Neural cell (in vitro differentiated cells): Measurements from ENCODE around the gene PTPN21. TPM values are rescaled to one million over a fixed set of nuclear protein-coding genes. Genes with fewer than 3 reads are reported as not detected.

Experiments
- H2AFZ ChIP-seq: fragments of 200-600, 300-800 bp; sonication (generic), shearing (Covaris generic); 2 replicates; pipeline ENCODE4 v1.6.0; 2014; ENCODE audit warnings: low read depth, mild to moderate bottlenecking, antibody characterized with exemption, low read length, moderate library complexity
- H3F3A ChIP-seq: fragments of 200-600 bp; shearing (Covaris generic); 2 replicates; pipeline ENCODE4 v1.6.1; 2016; ENCODE audit warnings: mild to moderate bottlenecking, moderate library complexity, mixed read lengths, antibody characterized with exemption, low read length; ENCODE audit not compliant: insufficient read depth, poor library complexity, severe bottlenecking
- H3K27ac ChIP-seq: fragments of 200-600, 300-800 bp; sonication (generic), shearing (Covaris generic); 2 replicates; pipeline ENCODE4 v1.5.1; 2014; ENCODE audit warnings: mild to moderate bottlenecking, low read length, moderate library complexity
- H3K27me3 ChIP-seq: fragments of 300-800, 200-600 bp; sonication (generic), shearing (Covaris generic); 2 replicates; pipeline ENCODE4 v1.6.0; 2014; ENCODE audit warnings: mild to moderate bottlenecking, low read depth, low read length, moderate library complexity; ENCODE audit not compliant: insufficient read depth
- H3K36me3 ChIP-seq: fragments of 300-800, 200-600 bp; sonication (generic), shearing (Covaris generic); 2 replicates; pipeline ENCODE4 v1.5.1; 2014; ENCODE audit warnings: mild to moderate bottlenecking, antibody characterized with exemption, low read length, moderate library complexity; ENCODE audit not compliant: insufficient read depth
- H3K4me2 ChIP-seq: fragments of 300-800, 200-600 bp; sonication (generic), shearing (Covaris generic); 2 replicates; pipeline ENCODE4 v1.6.0; 2014; ENCODE audit warnings: mild to moderate bottlenecking, low read length
- H3K4me3 ChIP-seq: fragments of 300-800, 200-600 bp; sonication (generic), shearing (Covaris generic); 2 replicates; pipeline ENCODE4 v1.5.1; 2014; ENCODE audit warnings: mild to moderate bottlenecking, low read length, moderate library complexity
- H3K79me2 ChIP-seq: fragments of 200-600 bp; shearing (Covaris generic); replicated peaks from 2 replicates; pipeline ENCODE4 v1.6.0; 2014; ENCODE audit warnings: mild to moderate bottlenecking, low read length, moderate library complexity; ENCODE audit not compliant: insufficient read depth
- H3K9ac ChIP-seq: fragments of 300-800, 200-600 bp; sonication (generic), shearing (Covaris generic); 2 replicates; pipeline ENCODE4 v1.6.1; 2016; ENCODE audit warnings: mild to moderate bottlenecking, low read length, mixed read lengths
- H3K9me2 ChIP-seq: fragments of 200-600 bp; shearing (Covaris generic); 2 replicates; pipeline ENCODE4 v1.6.1; 2016; ENCODE audit warnings: mild to moderate bottlenecking, low read length, mixed read lengths; ENCODE audit not compliant: insufficient read depth
- H3K9me3 ChIP-seq: fragments of 200-600, 300-800 bp; sonication (generic), shearing (Covaris generic); 2 replicates; pipeline ENCODE4 v1.6.1; 2016; ENCODE audit warnings: mild to moderate bottlenecking, mixed run types, low read length, moderate library complexity, mixed read lengths
- H4K20me1 ChIP-seq: fragments of 200-600 bp; shearing (Covaris generic); 2 replicates; pipeline ENCODE4 v1.6.1; 2016; ENCODE audit warnings: mild to moderate bottlenecking, mixed run types; ENCODE audit not compliant: insufficient read depth
- EP300 ChIP-seq: fragments of 450-650 bp; conservative IDR thresholded peaks from 2 replicates; pipeline ENCODE4 v1.6.1; 2014; ENCODE audit warnings: antibody characterized with exemption, mild to moderate bottlenecking, moderate library complexity; ENCODE audit not compliant: poor library complexity, severe bottlenecking
- EZH2 ChIP-seq: fragments of 200-600, 300-800 bp; shearing (Covaris generic), sonication (generic); IDR thresholded peaks from 2 replicates; pipeline ENCODE4 v1.6.1; 2014; ENCODE audit warnings: antibody characterized with exemption, low read length, borderline replicate concordance, mild to moderate bottlenecking; ENCODE audit not compliant: insufficient read depth, poor library complexity, severe bottlenecking
- MXI1 ChIP-seq: fragments of 450-650 bp; conservative IDR thresholded peaks from 2 replicates; pipeline ENCODE4 v1.6.1; 2014; ENCODE audit warnings: antibody characterized with exemption, mild to moderate bottlenecking; ENCODE audit not compliant: poor library complexity, severe bottlenecking
- POLR2AphosphoS5 ChIP-seq: IDR thresholded peaks from 2 replicates; pipeline ENCODE4 v1.6.1; 2012
- RAD21 ChIP-seq: fragments of 450-650 bp; conservative IDR thresholded peaks from 2 replicates; pipeline ENCODE4 v1.6.1; 2014; ENCODE audit warnings: antibody characterized with exemption, mild to moderate bottlenecking, moderate library complexity
- SMC3 ChIP-seq: fragments of 450-650 bp; conservative IDR thresholded peaks from 2 replicates; pipeline ENCODE4 v1.6.1; 2014; ENCODE audit warnings: antibody characterized with exemption, mild to moderate bottlenecking, moderate library complexity; ENCODE audit not compliant: poor library complexity
- TAF1 ChIP-seq: IDR thresholded peaks from 2 replicates; pipeline ENCODE4 v1.6.1; 2012; ENCODE audit warnings: low read depth
- polyA plus RNA-seq: library from polyadenylated mRNA; depleted of rRNA; stranded (reverse); fragments of >200 nt; gene quantifications from 2 replicates; pipeline ENCODE4 v1.2.3, GENCODE V29; 2014
- TF ChIP-seq, protein P1 (sequence below): fragments of 450-650 bp; IDR thresholded peaks from 2 replicates; pipeline ENCODE4 v1.5.1; 2014; ENCODE audit warnings: antibody characterized with exemption, mild to moderate bottlenecking, moderate library complexity; ENCODE audit not compliant: poor library complexity, severe bottlenecking
- TF ChIP-seq, protein P2 (sequence below): IDR thresholded peaks from 2 replicates; pipeline ENCODE4 v1.6.1; 2012; ENCODE audit warnings: borderline replicate concordance

Gene PTPN21
- polyA plus RNA-seq, 1 donor from 2014 or later = 4.1 TPM

DNA sequence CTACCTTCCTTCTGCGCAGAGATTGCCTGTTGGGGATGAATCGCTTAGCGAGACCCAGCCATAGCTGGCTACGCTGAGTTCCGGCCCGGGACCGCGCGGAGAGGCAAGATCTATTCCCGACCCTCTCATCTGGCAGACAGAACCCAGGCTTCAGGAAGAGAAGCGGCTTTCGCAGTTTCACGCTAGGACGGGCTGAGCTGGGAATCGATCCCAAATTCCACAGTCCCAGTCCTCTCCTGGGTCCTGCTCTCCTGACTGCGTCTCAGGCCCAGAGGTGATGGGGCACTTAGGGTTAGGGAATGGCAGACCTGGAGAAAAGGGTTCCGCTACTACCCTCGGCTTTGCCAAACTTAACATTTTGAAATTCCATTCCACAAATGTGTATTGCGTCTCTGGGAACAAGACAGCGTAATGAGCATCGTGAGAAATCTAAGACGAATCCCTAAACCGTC is 2.8 kb downstream of the PTPN21 start:
- Histone ChIP-seq H3K4me2 (no peak overlapping the region), H3K9ac (no peak overlapping the region), H3K27ac (no peak overlapping the region), H2AFZ (no peak overlapping the region), H3K27me3 (no peaks in the 10 kb centered on the region), H3K4me3 (peak overlapping the region; percentile 61), H3F3A (no peaks in the 10 kb centered on the region), H3K79me2 (peaks cover 25% of the 10 kb centered on the region), H3K9me2 (no peaks in the 10 kb centered on the region), H3K9me3 (no peaks in the 10 kb centered on the region), H3K36me3 (no peaks in the 10 kb centered on the region), H4K20me1 (no peaks in the 10 kb centered on the region)
- TF ChIP-seq, protein P1, sequence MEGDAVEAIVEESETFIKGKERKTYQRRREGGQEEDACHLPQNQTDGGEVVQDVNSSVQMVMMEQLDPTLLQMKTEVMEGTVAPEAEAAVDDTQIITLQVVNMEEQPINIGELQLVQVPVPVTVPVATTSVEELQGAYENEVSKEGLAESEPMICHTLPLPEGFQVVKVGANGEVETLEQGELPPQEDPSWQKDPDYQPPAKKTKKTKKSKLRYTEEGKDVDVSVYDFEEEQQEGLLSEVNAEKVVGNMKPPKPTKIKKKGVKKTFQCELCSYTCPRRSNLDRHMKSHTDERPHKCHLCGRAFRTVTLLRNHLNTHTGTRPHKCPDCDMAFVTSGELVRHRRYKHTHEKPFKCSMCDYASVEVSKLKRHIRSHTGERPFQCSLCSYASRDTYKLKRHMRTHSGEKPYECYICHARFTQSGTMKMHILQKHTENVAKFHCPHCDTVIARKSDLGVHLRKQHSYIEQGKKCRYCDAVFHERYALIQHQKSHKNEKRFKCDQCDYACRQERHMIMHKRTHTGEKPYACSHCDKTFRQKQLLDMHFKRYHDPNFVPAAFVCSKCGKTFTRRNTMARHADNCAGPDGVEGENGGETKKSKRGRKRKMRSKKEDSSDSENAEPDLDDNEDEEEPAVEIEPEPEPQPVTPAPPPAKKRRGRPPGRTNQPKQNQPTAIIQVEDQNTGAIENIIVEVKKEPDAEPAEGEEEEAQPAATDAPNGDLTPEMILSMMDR = no peak
- TF ChIP-seq SMC3 (no peak), RAD21 (no peak), TAF1 (no peak), EZH2 (no peak), EP300 (no peak), POLR2AphosphoS5 (no peak), MXI1 (no peak)
- TF ChIP-seq, protein P2, sequence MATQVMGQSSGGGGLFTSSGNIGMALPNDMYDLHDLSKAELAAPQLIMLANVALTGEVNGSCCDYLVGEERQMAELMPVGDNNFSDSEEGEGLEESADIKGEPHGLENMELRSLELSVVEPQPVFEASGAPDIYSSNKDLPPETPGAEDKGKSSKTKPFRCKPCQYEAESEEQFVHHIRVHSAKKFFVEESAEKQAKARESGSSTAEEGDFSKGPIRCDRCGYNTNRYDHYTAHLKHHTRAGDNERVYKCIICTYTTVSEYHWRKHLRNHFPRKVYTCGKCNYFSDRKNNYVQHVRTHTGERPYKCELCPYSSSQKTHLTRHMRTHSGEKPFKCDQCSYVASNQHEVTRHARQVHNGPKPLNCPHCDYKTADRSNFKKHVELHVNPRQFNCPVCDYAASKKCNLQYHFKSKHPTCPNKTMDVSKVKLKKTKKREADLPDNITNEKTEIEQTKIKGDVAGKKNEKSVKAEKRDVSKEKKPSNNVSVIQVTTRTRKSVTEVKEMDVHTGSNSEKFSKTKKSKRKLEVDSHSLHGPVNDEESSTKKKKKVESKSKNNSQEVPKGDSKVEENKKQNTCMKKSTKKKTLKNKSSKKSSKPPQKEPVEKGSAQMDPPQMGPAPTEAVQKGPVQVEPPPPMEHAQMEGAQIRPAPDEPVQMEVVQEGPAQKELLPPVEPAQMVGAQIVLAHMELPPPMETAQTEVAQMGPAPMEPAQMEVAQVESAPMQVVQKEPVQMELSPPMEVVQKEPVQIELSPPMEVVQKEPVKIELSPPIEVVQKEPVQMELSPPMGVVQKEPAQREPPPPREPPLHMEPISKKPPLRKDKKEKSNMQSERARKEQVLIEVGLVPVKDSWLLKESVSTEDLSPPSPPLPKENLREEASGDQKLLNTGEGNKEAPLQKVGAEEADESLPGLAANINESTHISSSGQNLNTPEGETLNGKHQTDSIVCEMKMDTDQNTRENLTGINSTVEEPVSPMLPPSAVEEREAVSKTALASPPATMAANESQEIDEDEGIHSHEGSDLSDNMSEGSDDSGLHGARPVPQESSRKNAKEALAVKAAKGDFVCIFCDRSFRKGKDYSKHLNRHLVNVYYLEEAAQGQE = no peak

DNA sequence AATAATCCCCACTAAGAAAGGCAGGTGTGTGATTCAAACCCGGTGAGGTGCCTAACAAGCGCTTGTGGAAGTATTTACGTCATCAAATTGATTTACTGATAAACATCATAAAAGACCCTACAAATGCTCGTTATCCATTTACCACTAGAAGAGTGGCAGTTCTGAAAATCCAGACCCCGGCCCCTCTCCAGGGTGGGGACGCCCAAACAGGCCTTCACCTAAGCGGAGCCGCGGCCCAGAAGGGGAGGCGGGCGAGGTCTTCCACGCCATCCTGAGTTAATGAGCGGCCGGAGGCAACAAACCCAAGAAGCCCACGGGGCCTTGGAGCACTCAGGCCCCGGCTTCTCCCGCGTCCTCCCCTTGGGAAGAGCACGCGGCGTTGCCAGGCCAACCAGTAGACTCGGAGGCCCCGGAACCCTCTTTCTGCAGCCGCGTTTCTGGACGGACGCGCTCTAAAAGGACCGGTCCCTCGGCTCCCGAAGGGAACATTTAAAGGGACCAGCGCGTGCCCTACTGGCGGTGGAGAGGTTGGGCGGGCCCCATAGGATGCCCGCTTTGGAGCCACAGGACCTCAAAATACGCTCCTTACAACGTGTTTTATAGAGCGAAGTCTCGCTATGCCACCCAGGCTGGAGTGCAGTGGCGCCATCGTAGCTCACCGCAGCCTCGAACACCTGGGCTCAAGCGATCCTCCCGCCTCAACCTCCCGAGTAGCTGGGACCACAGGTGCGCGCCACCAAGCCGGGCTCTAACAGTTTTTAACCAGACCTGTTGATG is 3.5 kb downstream of the PTPN21 start:
- Histone ChIP-seq H3K79me2 (peaks cover 29% of the 10 kb centered on the region), H3K9ac (peak overlapping the region; percentile 30), H3F3A (no peaks in the 10 kb centered on the region), H3K27me3 (no peaks in the 10 kb centered on the region), H3K27ac (no peak overlapping the region), H3K36me3 (no peaks in the 10 kb centered on the region), H3K4me3 (peak overlapping the region; percentile 61), H2AFZ (no peak overlapping the region), H4K20me1 (no peaks in the 10 kb centered on the region), H3K9me2 (no peaks in the 10 kb centered on the region), H3K9me3 (no peaks in the 10 kb centered on the region), H3K4me2 (no peak overlapping the region)
- TF ChIP-seq, protein P2 = no peak
- TF ChIP-seq EZH2 = no peak
- TF ChIP-seq, protein P1 = peak; percentile 32
- peak; percentile 17 for TF ChIP-seq SMC3
- no peak for TF ChIP-seq RAD21
- TF ChIP-seq POLR2AphosphoS5 = peak; percentile 33
- no peak for TF ChIP-seq TAF1
- peak; percentile 76 for TF ChIP-seq MXI1
- peak; percentile 24 for TF ChIP-seq EP300
